Smooth muscle cell (in vitro differentiated cells): ENCODE data around the gene KDM3A. TPM values are rescaled to one million over a fixed set of nuclear protein-coding genes. Genes with fewer than 3 reads are reported as not detected.

Experiments
- DNase-seq: peaks from one replicate; lab custom pipeline; 2025; ENCODE audit not compliant: unreplicated experiment; lab: John Stamatoyannopoulos, UW
- H2AFZ ChIP-seq: fragments of 200-600 bp; sonication (generic); 2 replicates; pipeline ENCODE4 v1.6.0; 2016; ENCODE audit warnings: antibody characterized with exemption, low read depth, mild to moderate bottlenecking
- H3F3A ChIP-seq: fragments of 200-600 bp; sonication (generic); 2 replicates; pipeline ENCODE4 v1.6.0; 2017; ENCODE audit warnings: antibody characterized with exemption, low read depth
- H3K27ac ChIP-seq: fragments of 200-600 bp; sonication (generic); 2 replicates; pipeline ENCODE4 v1.5.1; 2016; ENCODE audit warnings: low read depth, mild to moderate bottlenecking
- H3K27me3 ChIP-seq: fragments of 200-600 bp; sonication (generic); 2 replicates; pipeline ENCODE4 v1.6.1; 2016; ENCODE audit warnings: low read depth, mild to moderate bottlenecking
- H3K36me3 ChIP-seq: fragments of 200-600 bp; sonication (generic); 2 replicates; pipeline ENCODE4 v1.5.1; 2016; ENCODE audit warnings: low read depth
- H3K4me1 ChIP-seq: fragments of 200-600 bp; sonication (generic); 2 replicates; pipeline ENCODE4 v1.5.1; 2016; ENCODE audit warnings: low read depth
- H3K4me2 ChIP-seq: fragments of 200-600 bp; sonication (generic); 2 replicates; pipeline ENCODE4 v1.6.0; 2016; ENCODE audit warnings: mild to moderate bottlenecking
- H3K4me3 ChIP-seq: fragments of 200-600 bp; sonication (generic); 2 replicates; pipeline ENCODE4 v1.5.1; 2016; ENCODE audit warnings: mild to moderate bottlenecking
- H3K79me2 ChIP-seq: fragments of 200-600 bp; sonication (generic); 2 replicates; pipeline ENCODE4 v1.6.0; 2016; ENCODE audit warnings: low read depth, mild to moderate bottlenecking
- H3K9ac ChIP-seq: fragments of 200-600 bp; sonication (generic); 2 replicates; pipeline ENCODE4 v1.6.0; 2016; ENCODE audit warnings: low read depth
- H3K9me3 ChIP-seq: fragments of 200-600 bp; sonication (generic); replicated peaks from 2 replicates; pipeline ENCODE4 v1.5.1; 2016; ENCODE audit warnings: low read depth
- H4K20me1 ChIP-seq: fragments of 200-600 bp; sonication (generic); 2 replicates; pipeline ENCODE4 v1.6.0; 2016; ENCODE audit warnings: low read depth
- CTCF ChIP-seq: fragments of 200-600 bp; sonication (generic); IDR thresholded peaks from 2 replicates; pipeline ENCODE4 v1.5.1; 2017; ENCODE audit warnings: borderline replicate concordance, mild to moderate bottlenecking, antibody characterized with exemption; ENCODE audit not compliant: insufficient read depth, poor library complexity, severe bottlenecking
- WGBS: methylation state at CpG from one replicate; pipeline ENCODE4 v1.1.7; 2016; ENCODE audit warnings: low lambda C conversion rate; 5-methylcytosine and 5-hydroxymethylcytosine counted together
- polyA plus RNA-seq: library from polyadenylated mRNA; unstranded; fragments of >200 nt; fragmentation: Nextera tagmentation; extraction: Ambion mirVana; gene quantifications from 2 replicates; pipeline ENCODE4 v1.2.1, GENCODE V29; 2016
- total RNA-seq: library from RNA; depleted of rRNA; stranded (reverse); fragments of >200 nt; gene quantifications from 2 replicates; pipeline ENCODE4 v1.2.3, GENCODE V29; 2014

KDM3A gene
- total and polyA plus RNA-seq, 2 experiments from 2014 or later = 19.6 to 57.5 TPM

GRCh38 chr2:86435531-86435930 lies 5.6 kb upstream of the KDM3A start:
- H3K4me3 ChIP-seq = no peak overlapping the region
- H3K9ac ChIP-seq = no peak overlapping the region
- no peak overlapping the region for H2AFZ ChIP-seq
- H3K36me3 ChIP-seq = peaks cover 15% of the 10 kb centered on the region
- no peak for DNase-seq
- WGBS = 89% methylated on average over 4 of the region's 4 CpGs
- no peaks in the 10 kb centered on the region for H3K4me1 ChIP-seq
- no peak for TF ChIP-seq CTCF
- H3K9me3 ChIP-seq = peaks cover 17% of the 10 kb centered on the region
- H3K27me3 ChIP-seq = peaks cover 21% of the 10 kb centered on the region
- H3K79me2 ChIP-seq = no peaks in the 10 kb centered on the region
- no peak overlapping the region for H3K27ac ChIP-seq
- H3K4me2 ChIP-seq = no peak overlapping the region
- no peaks in the 10 kb centered on the region for H4K20me1 ChIP-seq
- peaks cover 8% of the 10 kb centered on the region for H3F3A ChIP-seq

- Histone ChIP-seq H3K4me2 (no peak overlapping the region), H3K36me3 (peaks cover 15% of the 10 kb centered on the region), H3K4me3 (no peak overlapping the region), H3K9me3 (peaks cover 15% of the 10 kb centered on the region), H2AFZ (no peak overlapping the region), H3K27me3 (peaks cover 21% of the 10 kb centered on the region), H3K9ac (no peak overlapping the region), H3K4me1 (no peaks in the 10 kb centered on the region), H4K20me1 (no peaks in the 10 kb centered on the region), H3F3A (peaks cover 8% of the 10 kb centered on the region), H3K79me2 (no peaks in the 10 kb centered on the region), H3K27ac (no peak overlapping the region)
- no peak for DNase-seq
- no peak for TF ChIP-seq CTCF
These were observed 4.8 kb upstream of the KDM3A start for GRCh38 chr2:86436328-86436727.

- WGBS = 96% methylated on average over 3 of the region's 3 CpGs
- no peak for TF ChIP-seq CTCF
These were observed 1.1 kb upstream of the KDM3A start for GRCh38 chr2:86439879-86440630.

GRCh38 chr2:86441392-86441881 lies 266 bp downstream of the KDM3A start:
- H3K4me1 ChIP-seq = peaks cover 16% of the 10 kb centered on the region
- WGBS = under 1% methylated on average over 34 of the region's 59 CpGs
- peak overlapping the region; percentile 100 for H3K27ac ChIP-seq
- H3K79me2 ChIP-seq = peaks cover 41% of the 10 kb centered on the region
- H3K4me2 ChIP-seq = peak overlapping the region; percentile 95
- peak overlapping the region; percentile 94 for H3K9ac ChIP-seq
- TF ChIP-seq CTCF = no peak
- H3K36me3 ChIP-seq = peaks cover 15% of the 10 kb centered on the region
- H2AFZ ChIP-seq = no peak overlapping the region
- H4K20me1 ChIP-seq = peaks cover 46% of the 10 kb centered on the region
- peaks cover 15% of the 10 kb centered on the region for H3K9me3 ChIP-seq
- no peaks in the 10 kb centered on the region for H3K27me3 ChIP-seq
- peak overlapping the region; percentile 79 for H3K4me3 ChIP-seq
- H3F3A ChIP-seq = peaks cover 13% of the 10 kb centered on the region
- no peak for DNase-seq

More at GRCh38 chr2:86439879-86440630, 1.1 kb upstream of the KDM3A start:
- H3K9ac ChIP-seq = no peak overlapping the region
- H2AFZ ChIP-seq = peak overlapping the region; percentile 96
- peaks cover 16% of the 10 kb centered on the region for H3K4me1 ChIP-seq
- H3K79me2 ChIP-seq = peaks cover 27% of the 10 kb centered on the region
- H3F3A ChIP-seq = peaks cover 13% of the 10 kb centered on the region
- peak overlapping the region; percentile 100 for H3K27ac ChIP-seq
- no peak overlapping the region for H3K4me3 ChIP-seq
- H4K20me1 ChIP-seq = peaks cover 32% of the 10 kb centered on the region
- no peak overlapping the region for H3K4me2 ChIP-seq
- H3K36me3 ChIP-seq = peaks cover 15% of the 10 kb centered on the region
- no peak for DNase-seq
- H3K9me3 ChIP-seq = peaks cover 15% of the 10 kb centered on the region
- no peaks in the 10 kb centered on the region for H3K27me3 ChIP-seq
